ENCODE results near the gene NOP9. TPM values are rescaled to one million over a fixed set of nuclear protein-coding genes. Genes with fewer than 3 reads are reported as not detected.

Gene NOP9
- 24.8 and 25.4 TPM in 2 replicates for total RNA-seq

DNA sequence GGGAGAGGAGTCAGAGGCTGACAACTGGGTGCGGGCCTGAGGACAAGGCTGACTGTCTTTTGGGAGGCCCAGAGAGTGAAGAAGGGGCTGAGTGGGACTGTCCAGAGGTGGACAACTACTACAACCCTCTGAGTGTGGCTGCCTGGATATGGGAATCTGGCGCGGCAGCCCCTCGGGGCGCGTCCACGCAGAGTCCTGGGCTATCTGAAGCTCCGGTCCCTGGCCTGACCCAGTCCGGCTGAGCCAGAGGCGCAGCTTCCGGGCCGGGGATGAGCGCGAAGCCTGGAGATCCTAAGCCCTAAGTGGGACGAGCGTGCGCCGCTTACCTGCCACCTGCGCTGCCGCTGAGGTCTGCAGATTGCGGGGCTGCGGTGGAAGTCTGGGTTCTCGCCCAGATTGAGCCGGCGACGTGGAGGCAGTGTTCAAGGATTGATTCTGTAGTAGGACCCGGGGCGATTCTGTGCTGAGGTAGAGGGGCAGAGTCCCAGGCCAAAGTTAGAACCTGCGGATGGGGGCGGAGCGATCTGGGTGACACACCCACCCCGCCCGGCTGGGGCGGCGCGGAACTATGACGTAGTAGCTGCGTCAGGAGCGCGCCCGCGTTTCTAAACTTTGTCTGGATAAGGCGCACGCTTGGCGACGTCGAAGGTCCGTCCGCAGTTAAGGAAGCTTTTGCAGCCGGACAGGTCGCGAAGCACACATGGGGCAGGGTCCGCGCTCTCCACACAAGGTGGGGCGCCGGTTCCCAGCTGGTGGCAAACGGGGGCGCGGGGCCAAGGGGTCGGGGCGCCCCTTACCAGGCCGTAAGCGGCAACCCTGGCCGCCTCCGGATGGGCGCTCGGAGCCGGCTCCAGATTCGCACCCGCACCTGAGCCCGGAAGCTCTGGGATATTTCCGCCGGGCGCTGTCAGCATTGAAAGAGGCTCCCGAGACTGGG lies at the start of gene NOP9, which contains the start of gene DHRS1:
TSS of gene NOP9 (plus strand) at position 596 of the 937 bp plus-strand sequence. CDS start at position 701, 105 bp downstream.
TSS of gene DHRS1 (minus strand) at position 526 of the 937 bp plus-strand sequence. CDS start 674 bp downstream, outside the sequence.

GRCh38 chr14:24262821-24263733 lies 36.6 kb upstream of the NOP9 start, which contains the start of gene TGM1:
Gene TGM1 (minus strand): TSS chr14:24263177. CDS start chr14:24262352, 825 bp downstream.

GRCh38 chr14:24271134-24271833 lies 28.4 kb upstream of the NOP9 start, which contains the start of gene RABGGTA:
Gene RABGGTA (minus strand): TSS chr14:24271597. CDS start chr14:24271115, 482 bp downstream.

DNA sequence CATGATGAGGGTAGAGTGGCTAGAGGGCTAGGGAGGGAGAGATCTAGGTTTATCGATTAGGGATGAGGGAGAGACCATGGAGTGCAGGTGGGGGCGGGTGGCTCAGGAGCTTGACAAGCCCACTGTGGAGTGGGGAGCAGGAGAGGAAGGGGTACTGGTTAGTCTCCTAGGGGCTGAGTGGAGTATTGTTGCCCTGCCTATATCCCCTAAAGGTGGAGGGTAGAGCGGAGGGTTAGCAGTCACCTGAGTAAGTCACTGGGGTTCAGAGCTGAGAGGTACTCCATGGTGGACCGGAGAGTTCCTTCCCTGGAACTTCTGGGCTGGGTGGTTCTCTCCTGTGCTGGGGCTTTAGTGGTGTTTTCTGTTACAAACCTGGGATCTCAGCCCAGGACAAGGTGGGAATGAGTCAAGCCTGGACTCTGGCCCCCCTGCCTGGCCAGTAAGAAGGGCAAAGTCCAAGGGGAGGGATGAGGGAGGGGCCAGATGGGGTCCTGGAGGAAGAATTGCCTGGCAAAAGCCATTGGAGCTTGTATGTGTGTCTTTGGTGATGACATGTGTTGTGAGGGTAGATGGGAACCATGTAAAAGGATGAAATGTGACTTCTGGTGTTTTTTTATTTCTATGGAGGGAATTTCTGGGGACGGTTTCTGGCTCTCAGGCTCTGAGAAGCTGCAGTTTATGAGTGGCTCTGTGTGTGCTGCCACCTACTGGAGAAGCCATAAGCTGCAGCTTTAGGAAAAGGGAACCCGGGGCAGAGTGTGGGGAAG lies 8.1 kb downstream of the NOP9 start, which contains the start of gene CIDEB:
TSS of gene CIDEB (minus strand) at position 403 of the 767 bp plus-strand sequence. CDS start at position 284, 119 bp downstream.

GRCh38 chr14:24309538-24310264 lies 10.1 kb downstream of the NOP9 start, which contains the start of gene LTB4R2:
Gene LTB4R2 (plus strand): TSS chr14:24310140. CDS start chr14:24310665, 525 bp downstream.

GRCh38 chr14:24310646-24311604 lies 11.3 kb downstream of the NOP9 start, which contains the start of gene LTB4R:
Gene LTB4R (plus strand): TSS chr14:24311502. CDS start chr14:24315652, 4,150 bp downstream.

DNA sequence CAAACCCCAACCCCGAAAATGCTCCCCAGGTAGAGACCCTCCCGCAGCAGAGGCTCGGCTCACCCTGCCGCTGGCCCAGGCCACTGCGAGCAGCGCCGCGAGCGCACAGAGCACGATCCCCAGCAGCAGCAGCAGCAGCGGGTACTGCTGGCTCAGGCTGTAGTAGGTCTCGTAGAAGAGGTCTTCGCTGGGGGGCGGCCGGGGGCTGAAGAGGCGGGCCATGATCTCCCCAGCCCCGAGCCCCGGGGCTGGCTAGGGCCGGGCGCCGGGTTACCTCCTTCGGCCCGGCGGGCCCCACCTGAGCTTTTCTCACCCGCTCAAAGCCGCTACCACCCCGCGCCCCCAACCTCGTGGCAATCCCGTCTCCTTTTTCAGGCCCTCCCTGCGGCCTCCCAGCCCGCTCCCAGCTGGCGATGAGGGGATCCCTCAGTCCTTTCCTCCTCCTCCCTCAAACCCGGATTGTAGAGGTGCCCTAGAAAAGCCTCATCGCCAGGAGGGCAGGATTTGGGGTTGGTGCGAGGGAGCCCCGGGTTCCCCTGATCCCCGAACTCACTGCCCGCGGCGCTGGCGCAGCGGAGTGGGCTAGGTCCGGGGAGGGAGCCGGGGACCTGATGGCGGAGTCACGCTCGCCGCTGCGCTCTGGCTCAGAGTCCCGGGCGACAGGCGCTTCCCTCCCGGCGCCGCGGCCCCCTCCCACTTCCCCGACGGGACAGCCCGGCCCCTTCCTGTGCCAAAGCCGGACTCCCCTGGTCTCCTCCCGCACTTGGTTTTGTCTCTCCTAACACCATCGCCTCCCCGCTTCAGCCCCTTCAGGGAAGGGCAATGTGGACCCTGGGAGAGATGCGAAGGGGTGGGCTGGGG lies 35.0 kb downstream of the NOP9 start, which contains the start of gene ADCY4:
TSS of gene ADCY4 (minus strand) at position 641 of the 861 bp plus-strand sequence. CDS start at position 222, 419 bp downstream.

DNA sequence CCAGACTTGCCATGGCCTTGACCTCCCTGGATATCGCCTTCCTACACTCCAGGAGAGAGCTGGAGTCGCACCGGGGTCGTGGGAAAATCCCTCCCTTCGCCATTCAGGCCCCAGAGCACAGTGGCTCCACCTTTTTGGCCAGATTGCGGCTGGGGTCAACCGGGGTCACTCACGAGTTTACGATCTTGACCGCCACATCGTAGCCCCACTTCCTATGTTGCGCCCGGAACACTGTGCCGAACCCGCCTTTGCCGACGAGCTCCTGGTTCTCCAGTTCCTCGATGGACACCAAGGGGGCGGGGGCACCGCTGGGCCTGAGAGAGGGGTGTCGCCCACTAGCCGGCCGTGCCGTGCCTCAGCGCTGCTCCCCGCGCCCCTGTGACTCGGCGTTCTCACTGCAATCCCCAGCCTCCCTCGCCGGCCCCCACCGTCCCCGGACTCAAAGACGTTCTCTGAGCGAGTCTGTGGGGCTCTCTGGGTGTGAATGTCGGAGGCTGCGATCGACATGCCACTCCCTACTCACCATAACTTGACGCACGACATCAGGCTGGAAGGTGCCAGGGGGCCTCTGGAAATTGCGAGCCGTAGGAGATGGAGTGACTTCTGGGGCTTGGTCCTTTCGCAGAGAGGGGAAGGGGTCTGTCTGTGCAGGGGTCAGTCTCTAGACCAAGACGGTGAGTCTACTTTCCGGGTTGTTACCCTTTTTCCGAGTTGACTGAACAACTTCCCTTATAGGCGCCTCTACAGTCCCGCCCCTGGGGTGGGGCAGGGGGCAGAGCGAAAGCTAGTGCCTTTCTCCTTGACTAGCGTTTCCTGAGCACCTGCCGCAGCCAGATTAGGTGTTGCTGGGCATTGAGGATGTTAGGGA lies 39.9 kb downstream of the NOP9 start, which contains the start of gene RIPK3:
TSS of gene RIPK3 (minus strand) at position 708 of the 868 bp plus-strand sequence. CDS start at position 543, 165 bp downstream.

Other genes starting within 250 kb of the NOP9 start
- 0.09 TPM in 1 of 2 replicates, not detected in the other for gene CARMIL3, start 247.8 kb upstream of the NOP9 start, total RNA-seq
- gene CPNE6, start 228.3 kb upstream of the NOP9 start, total RNA-seq = not detected in 2 replicates
- 5.1 and 17.4 TPM in 2 replicates for gene PCK2, start 205.5 kb upstream of the NOP9 start, total RNA-seq
- 42.3 and 47.3 TPM in 2 replicates for gene DCAF11, start 185.1 kb upstream of the NOP9 start, total RNA-seq
- 0.19 and 0.45 TPM in 2 replicates for gene NRL, start 184.9 kb upstream of the NOP9 start, total RNA-seq
- 0.19 and 0.27 TPM in 2 replicates for gene FITM1, start 169.2 kb upstream of the NOP9 start, total RNA-seq
- gene PSME1, start 163.7 kb upstream of the NOP9 start, total RNA-seq = 78.5 and 103 TPM in 2 replicates
- 23.2 and 23.7 TPM in 2 replicates for gene EMC9, start 158.3 kb upstream of the NOP9 start, total RNA-seq
- gene PSME2, start 153.2 kb upstream of the NOP9 start, total RNA-seq = 101 and 105 TPM in 2 replicates
- 28.9 and 29.3 TPM in 2 replicates for gene RNF31, start 152.4 kb upstream of the NOP9 start, total RNA-seq
- 39.4 and 47.7 TPM in 2 replicates for gene IRF9, start 138.6 kb upstream of the NOP9 start, total RNA-seq
- 1.3 and 4.2 TPM in 2 replicates for gene REC8, start 127.8 kb upstream of the NOP9 start, total RNA-seq
- 41.1 and 49.6 TPM in 2 replicates for gene IPO4, start 111.0 kb upstream of the NOP9 start, total RNA-seq
- 38.6 and 53.6 TPM in 2 replicates for gene TM9SF1, start 104.4 kb upstream of the NOP9 start, total RNA-seq
- gene TSSK4, start 94.2 kb upstream of the NOP9 start, total RNA-seq = 0.09 TPM in 1 of 2 replicates, not detected in the other
- gene CHMP4A, start 86.4 kb upstream of the NOP9 start, total RNA-seq = 16.7 and 27.9 TPM in 2 replicates
- gene MDP1, start 83.8 kb upstream of the NOP9 start, total RNA-seq = 8.6 and 8.8 TPM in 2 replicates
- gene NEDD8, start 67.5 kb upstream of the NOP9 start, total RNA-seq = 235 and 253 TPM in 2 replicates
- 76.5 and 85.2 TPM in 2 replicates for gene GMPR2, start 66.9 kb upstream of the NOP9 start, total RNA-seq
- 38.1 and 43.4 TPM in 2 replicates for gene TINF2, start 57.2 kb upstream of the NOP9 start, total RNA-seq
- gene TGM1, start 36.7 kb upstream of the NOP9 start, total RNA-seq = 0.36 and 0.75 TPM in 2 replicates
- gene RABGGTA, start 28.3 kb upstream of the NOP9 start, total RNA-seq = 20.5 and 21.1 TPM in 2 replicates
- 6.6 and 7.3 TPM in 2 replicates for gene DHRS1, start 70 bp upstream of the NOP9 start, total RNA-seq
- gene CIDEB, start 8.1 kb downstream of the NOP9 start, total RNA-seq = 1.4 and 2.8 TPM in 2 replicates
- gene LTB4R2, start 10.3 kb downstream of the NOP9 start, total RNA-seq = 2.9 and 5.6 TPM in 2 replicates
- 1.7 and 3.3 TPM in 2 replicates for gene LTB4R, start 11.7 kb downstream of the NOP9 start, total RNA-seq
- 37.2 and 43.1 TPM in 2 replicates for gene ADCY4, start 35.2 kb downstream of the NOP9 start, total RNA-seq
- 2.9 and 3.5 TPM in 2 replicates for gene RIPK3, start 40.1 kb downstream of the NOP9 start, total RNA-seq
- 14.8 and 25.8 TPM in 2 replicates for gene NFATC4, start 68.3 kb downstream of the NOP9 start, total RNA-seq
- gene NYNRIN, start 99.2 kb downstream of the NOP9 start, total RNA-seq = 8.0 and 14.1 TPM in 2 replicates
- gene CBLN3, start 129.8 kb downstream of the NOP9 start, total RNA-seq = 1.3 and 2.6 TPM in 2 replicates
- gene KHNYN, start 130.1 kb downstream of the NOP9 start, total RNA-seq = 46.2 and 73.3 TPM in 2 replicates
- 7.9 and 9.3 TPM in 2 replicates for gene SDR39U1, start 142.9 kb downstream of the NOP9 start, total RNA-seq
- gene CMA1, start 208.4 kb downstream of the NOP9 start, total RNA-seq = not detected in 2 replicates

Measured in endothelial cell of coronary artery (primary cell).